CD4-positive, alpha-beta T cell treated with Interleukin-15 for 4 hours (primary cell): ENCODE measurements around the gene PRDX3.
"Not testable (repeated sequence)": the region's sequence is repeated elsewhere in the genome, so short reads cannot be mapped to it uniquely, and the experiment has no call there.

Source experiments
- DNase-seq: peaks from one replicate; pipeline ENCODE4 v3.0.0-alpha.2; 2020; ENCODE audit warnings: low spot score

PRDX3 gene

GRCh38 chr10:119206603-119207365 is 28.2 kb upstream of the PRDX3 start:
- DNase-seq, result peak; percentile 71

GRCh38 chr10:119205894-119206602 is 27.4 kb upstream of the PRDX3 start:
- DNase-seq, result peak; percentile 31

GRCh38 chr10:119203006-119203405 is 24.4 kb upstream of the PRDX3 start:
- no peak for DNase-seq

- DNase-seq, result no peak
Observed at GRCh38 chr10:119201233-119201632, 22.6 kb upstream of the PRDX3 start.

GRCh38 chr10:119199231-119199992 is 20.8 kb upstream of the PRDX3 start:
- peak; percentile 52 for DNase-seq

GRCh38 chr10:119198438-119198837 is 19.8 kb upstream of the PRDX3 start:
- no peak for DNase-seq

DNA sequence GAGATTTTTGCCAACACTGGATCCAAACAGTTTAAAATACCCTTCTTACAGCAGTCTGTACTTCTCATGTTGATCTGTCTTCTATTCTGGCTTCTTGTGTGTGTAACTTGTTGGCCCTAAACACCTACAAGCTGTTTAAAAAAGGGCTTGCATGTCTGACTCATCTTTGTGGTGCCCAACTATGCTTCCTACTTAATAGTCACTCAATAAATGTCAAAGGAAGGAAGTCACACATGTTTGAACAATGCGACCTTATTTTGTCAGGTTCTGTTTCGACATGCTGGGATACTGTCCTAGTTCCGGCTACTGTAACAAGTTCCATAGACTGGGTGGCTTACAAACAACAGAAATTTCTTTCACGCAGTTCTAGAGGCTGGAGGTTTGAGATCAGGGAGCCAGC is 19.3 kb upstream of the PRDX3 start:
- no peak for DNase-seq

GRCh38 chr10:119191881-119192280 is 13.3 kb upstream of the PRDX3 start:
- no peak for DNase-seq

- DNase-seq, result no peak
Observed at GRCh38 chr10:119190954-119191785, 12.6 kb upstream of the PRDX3 start.

DNA sequence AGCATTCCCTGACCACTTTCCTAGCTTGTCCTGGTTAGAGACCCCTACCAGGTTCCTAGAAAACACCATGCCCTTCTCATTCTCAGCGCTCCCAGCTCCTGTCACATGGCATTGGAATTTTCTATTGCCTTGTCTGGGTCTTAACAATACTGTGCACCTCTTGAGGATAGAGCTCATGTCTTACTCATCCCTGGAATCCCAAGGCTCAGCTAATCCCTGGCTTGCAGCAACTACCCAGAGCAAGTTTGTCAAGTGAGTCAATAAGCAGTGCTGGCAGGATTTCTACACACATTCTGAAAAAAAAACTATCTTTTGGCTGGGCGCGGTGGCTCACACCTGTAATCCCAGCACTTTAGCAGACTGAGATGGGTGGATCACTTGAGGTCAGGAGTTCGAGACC is 11.7 kb upstream of the PRDX3 start:
- DNase-seq, result no peak

DNA sequence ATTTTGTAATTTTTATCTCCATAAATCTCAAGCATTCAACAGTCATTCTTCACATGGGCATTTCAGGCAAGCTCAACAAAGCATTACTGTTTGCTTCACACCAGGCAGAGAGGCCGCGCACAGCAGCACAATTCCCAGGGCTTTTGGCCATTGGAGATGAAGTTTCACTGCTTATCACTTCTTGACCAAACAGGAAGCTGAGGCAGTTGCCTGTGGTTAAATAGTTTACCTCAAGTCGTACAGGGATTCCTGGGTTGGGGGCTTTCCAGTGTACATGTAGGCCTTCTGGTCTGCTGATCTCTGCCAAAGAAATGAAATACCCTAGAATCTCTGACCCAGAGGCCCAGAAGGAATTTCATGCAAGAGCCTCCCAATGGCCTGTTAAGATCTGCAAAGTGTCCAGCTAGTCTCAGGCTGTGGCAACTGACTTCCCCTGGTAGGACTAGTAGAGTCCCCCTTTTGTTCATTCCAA is 11.2 kb upstream of the PRDX3 start:
- DNase-seq, result no peak

DNA sequence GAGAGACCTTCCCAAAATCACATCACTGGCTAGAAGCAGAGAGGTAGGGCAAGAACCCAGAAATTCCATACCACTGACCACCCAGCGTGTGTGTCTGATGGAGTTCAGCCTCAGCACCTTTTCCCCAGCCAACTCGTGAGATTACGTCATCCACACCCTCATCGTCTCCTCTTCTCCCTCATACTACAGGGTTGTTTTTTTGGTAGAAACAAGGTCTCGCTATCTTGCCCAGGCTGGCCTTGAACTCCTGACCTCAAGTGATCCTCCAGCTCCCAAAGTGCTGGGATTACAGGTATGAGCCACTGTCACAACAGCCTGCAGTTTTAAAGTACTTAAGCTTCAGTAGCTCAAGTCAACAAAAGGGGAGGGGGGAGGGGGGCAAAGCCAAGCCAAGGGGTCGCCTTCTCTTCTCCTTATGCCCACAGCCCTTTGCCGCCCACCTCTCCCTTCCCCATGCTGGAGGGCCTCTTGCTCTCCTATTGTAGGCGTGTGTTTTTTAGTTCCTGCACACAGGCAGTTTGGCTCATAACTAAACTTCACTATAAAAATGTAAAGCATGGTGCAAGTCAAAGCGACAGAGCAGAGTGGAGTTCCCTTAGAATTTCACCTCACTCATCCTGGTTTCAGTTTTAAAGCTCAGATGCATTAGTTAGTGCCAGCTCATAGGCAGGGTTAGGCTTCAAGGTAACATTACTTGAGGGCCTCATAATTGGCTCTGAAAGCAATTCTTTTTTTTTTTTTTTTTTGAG is 5.2 kb upstream of the PRDX3 start:
- no peak for DNase-seq

DNA sequence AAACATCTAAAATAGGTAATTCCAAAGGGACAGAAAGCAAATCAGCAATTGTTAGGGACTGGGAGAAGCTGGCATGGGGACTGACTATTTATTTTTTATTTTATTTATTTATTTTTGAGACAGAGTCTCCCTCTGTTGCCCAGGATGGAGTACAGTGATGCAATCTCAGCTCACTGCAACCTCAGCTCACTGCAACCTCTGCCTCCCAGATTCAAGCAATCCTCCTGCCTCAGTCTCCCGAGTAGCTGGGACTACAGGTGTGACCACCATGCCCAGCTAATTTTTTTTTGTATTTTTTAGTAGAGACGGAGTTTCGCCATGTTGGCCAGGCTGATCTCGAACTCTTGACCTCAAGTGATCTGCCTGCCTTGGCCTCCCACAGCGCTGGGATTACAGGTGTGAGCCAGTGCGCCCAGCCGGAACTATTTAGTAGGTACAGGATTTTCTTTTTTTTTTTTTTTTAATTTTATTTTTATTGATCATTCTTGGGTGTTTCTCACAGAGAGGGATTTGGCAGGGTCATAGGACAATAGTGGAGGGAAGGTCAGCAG is 2.3 kb upstream of the PRDX3 start:
- DNase-seq, result not testable (repeated sequence)

DNA sequence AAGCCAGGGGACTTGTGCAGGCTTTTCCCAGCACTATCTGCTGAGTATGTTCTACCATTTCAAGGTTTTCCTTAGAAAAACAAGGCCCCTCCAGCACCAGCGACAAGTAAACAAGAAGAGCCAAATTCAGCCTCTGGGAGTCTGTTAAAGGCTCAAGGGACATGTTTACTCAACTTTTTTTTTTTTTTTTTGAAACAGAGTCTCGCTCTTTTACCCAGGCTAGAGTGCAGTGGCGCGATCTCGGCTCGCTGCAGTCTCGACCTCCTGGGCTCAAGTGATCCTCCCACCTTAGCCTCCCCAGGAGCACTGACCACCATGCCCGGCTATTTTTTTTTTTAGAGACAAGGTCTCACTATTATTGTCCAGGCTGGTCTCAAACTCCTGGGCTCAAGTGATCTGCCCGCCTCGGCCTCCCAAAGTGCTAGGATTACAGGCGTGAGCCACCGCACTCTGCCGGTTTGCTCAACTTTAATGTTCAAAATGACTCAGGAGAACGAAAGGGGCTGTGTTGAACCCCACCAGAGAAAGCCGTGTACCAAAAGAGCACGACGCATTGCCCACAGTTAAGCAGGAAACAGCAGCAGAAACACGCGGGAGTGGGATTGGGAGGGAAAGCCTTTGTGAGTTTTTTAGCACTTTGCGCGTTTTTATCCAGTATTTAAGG is 772 bp downstream of the PRDX3 start:
- peak; percentile 8 for DNase-seq

- DNase-seq, result no peak
Observed at GRCh38 chr10:119176166-119176565, 2.4 kb downstream of the PRDX3 start.

GRCh38 chr10:119174109-119174508 is 4.5 kb downstream of the PRDX3 start:
- no peak for DNase-seq

DNA sequence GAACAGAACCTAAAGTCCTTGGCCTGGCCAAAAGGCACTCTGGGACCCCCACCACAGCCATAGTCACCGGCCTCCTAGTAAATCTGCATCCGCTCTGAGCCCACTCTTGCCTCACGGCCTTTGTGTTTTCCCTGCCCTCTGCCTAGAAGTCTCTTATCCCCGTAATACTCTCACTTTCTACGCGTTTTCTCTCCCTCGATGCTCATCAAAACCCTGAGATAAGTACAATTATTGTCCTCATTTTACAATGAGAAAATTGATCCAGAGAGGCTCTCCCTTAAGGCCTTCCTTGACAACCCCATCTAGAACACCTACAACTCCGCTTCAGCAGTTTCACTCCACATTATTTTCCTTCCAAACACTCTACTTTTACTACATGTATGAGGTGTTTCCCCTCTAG is 11.6 kb downstream of the PRDX3 start:
- no peak for DNase-seq

GRCh38 chr10:119166564-119166963 is 12.0 kb downstream of the PRDX3 start:
- no peak for DNase-seq

- no peak for DNase-seq
Observed at GRCh38 chr10:119166118-119166500, 12.5 kb downstream of the PRDX3 start.
